ENCODE data around the gene TMEM132D. TPM values are rescaled to one million over a fixed set of nuclear protein-coding genes. Genes with fewer than 3 reads are reported as not detected.

TMEM132D gene
- total and polyA plus RNA-seq, 2 experiments from 2014 or later, result 2.0 to 2.4 TPM

GRCh38 chr12:129409281-129409680, 494.5 kb downstream of the TMEM132D start:
- Histone ChIP-seq H3K9me2 (replicated peaks; ENCODE audit: insufficient read depth) (no peaks in the 10 kb centered on the region), H3K4me1 (ENCODE audit: insufficient read depth) (no peaks in the 10 kb centered on the region), H3K4me2 (no peak overlapping the region), H4K20me1 (ENCODE audit: insufficient read depth, poor library complexity, severe bottlenecking) (no peaks in the 10 kb centered on the region), H3K36me3 (replicated peaks; ENCODE audit: insufficient read depth, low read depth) (no peaks in the 10 kb centered on the region), H3K9me3 (ENCODE audit: low read depth) (no peaks in the 10 kb centered on the region), H3K27me3 (no peaks in the 10 kb centered on the region), H3K27ac (no peak overlapping the region), H3K4me3 (no peak overlapping the region), H3K79me2 (no peaks in the 10 kb centered on the region), H2AFZ (no peak overlapping the region)
- no peak for DNase-seq (ENCODE audit: low spot score)
- WGBS (ENCODE audit: low lambda C conversion rate, missing lambda C conversion rate), result 82% methylated on average over 8 of the region's 8 CpGs
- TF ChIP-seq EZH2 (IDR thresholded peaks at IDR 0.05; ENCODE audit: borderline replicate concordance) (no peak), CTCF (IDR thresholded peaks at IDR 0.05; ENCODE audit: poor library complexity) (no peak), EZH2phosphoT487 (IDR thresholded peaks at IDR 0.05; ENCODE audit: low read depth, severe bottlenecking, unreplicated experiment) (no peak)

- no peak overlapping the region for H2AFZ ChIP-seq
- no peak overlapping the region for H3K4me2 ChIP-seq
- DNase-seq (ENCODE audit: low spot score), result no peak
- H3K79me2 ChIP-seq, result no peaks in the 10 kb centered on the region
- WGBS (ENCODE audit: low lambda C conversion rate, missing lambda C conversion rate), result 54% methylated on average over 4 of the region's 4 CpGs
- no peaks in the 10 kb centered on the region for H3K27me3 ChIP-seq
- no peak overlapping the region for H3K4me3 ChIP-seq
- H3K27ac ChIP-seq, result no peak overlapping the region
- no peaks in the 10 kb centered on the region for H4K20me1 ChIP-seq (ENCODE audit: insufficient read depth, poor library complexity, severe bottlenecking)
- TF ChIP-seq CTCF (IDR thresholded peaks at IDR 0.05; ENCODE audit: poor library complexity), result no peak
- no peak for TF ChIP-seq EZH2phosphoT487 (IDR thresholded peaks at IDR 0.05; ENCODE audit: low read depth, severe bottlenecking, unreplicated experiment)
- no peak for TF ChIP-seq EZH2 (IDR thresholded peaks at IDR 0.05; ENCODE audit: borderline replicate concordance)
- no peaks in the 10 kb centered on the region for H3K4me1 ChIP-seq (ENCODE audit: insufficient read depth)
- no peaks in the 10 kb centered on the region for H3K9me2 ChIP-seq (replicated peaks; ENCODE audit: insufficient read depth)
- H3K9me3 ChIP-seq (ENCODE audit: low read depth), result no peaks in the 10 kb centered on the region
- no peaks in the 10 kb centered on the region for H3K36me3 ChIP-seq (replicated peaks; ENCODE audit: insufficient read depth, low read depth)
These were observed 499.3 kb downstream of the TMEM132D start for GRCh38 chr12:129404556-129404955.

- Histone ChIP-seq H3K4me1 (ENCODE audit: insufficient read depth) (no peaks in the 10 kb centered on the region), H3K9me2 (replicated peaks; ENCODE audit: insufficient read depth) (no peaks in the 10 kb centered on the region), H3K27ac (no peak overlapping the region), H3K36me3 (replicated peaks; ENCODE audit: insufficient read depth, low read depth) (no peaks in the 10 kb centered on the region), H3K4me3 (no peak overlapping the region), H3K79me2 (no peaks in the 10 kb centered on the region), H3K27me3 (no peaks in the 10 kb centered on the region), H4K20me1 (ENCODE audit: insufficient read depth, poor library complexity, severe bottlenecking) (no peaks in the 10 kb centered on the region), H3K9me3 (ENCODE audit: low read depth) (no peaks in the 10 kb centered on the region), H3K4me2 (no peak overlapping the region), H2AFZ (no peak overlapping the region)
- DNase-seq (ENCODE audit: low spot score), result no peak
- TF ChIP-seq CTCF (IDR thresholded peaks at IDR 0.05; ENCODE audit: poor library complexity) (no peak), EZH2 (IDR thresholded peaks at IDR 0.05; ENCODE audit: borderline replicate concordance) (no peak), EZH2phosphoT487 (IDR thresholded peaks at IDR 0.05; ENCODE audit: low read depth, severe bottlenecking, unreplicated experiment) (no peak)
- WGBS (ENCODE audit: low lambda C conversion rate, missing lambda C conversion rate), result 65% methylated on average over 4 of the region's 4 CpGs
These were observed 502.3 kb downstream of the TMEM132D start for GRCh38 chr12:129401572-129401971.
